Ishikawa (cell line): ENCODE measurements around the gene HDGFL2.
A peak's percentile ranks its signal among the peaks of the same experiment; 100 is the strongest.

ENCODE experiments used
- CEBPB ChIP-seq: IDR thresholded peaks from 2 replicates; pipeline ENCODE4 v1.6.1; 2012
- CREB1 ChIP-seq: IDR thresholded peaks from 2 replicates; pipeline ENCODE4 v1.6.1; 2012; ENCODE audit warnings: low read depth
- EGR1 ChIP-seq: IDR thresholded peaks from 2 replicates; pipeline ENCODE4 v1.6.1; 2012
- EP300 ChIP-seq: IDR thresholded peaks from 2 replicates; pipeline ENCODE4 v1.6.1; 2012; ENCODE audit warnings: borderline replicate concordance
- FOXM1 ChIP-seq: IDR thresholded peaks from 2 replicates; pipeline ENCODE4 v1.6.1; 2012; ENCODE audit warnings: low read depth, borderline replicate concordance
- MAX ChIP-seq: IDR thresholded peaks from 2 replicates; pipeline ENCODE4 v1.6.1; 2012
- NFIC ChIP-seq: IDR thresholded peaks from 2 replicates; pipeline ENCODE4 v1.6.1; 2012
- RAD21 ChIP-seq: IDR thresholded peaks from 2 replicates; pipeline ENCODE4 v1.6.1; 2012; ENCODE audit warnings: low read depth
- REST ChIP-seq: IDR thresholded peaks from 2 replicates; pipeline ENCODE4 v1.6.1; 2012; ENCODE audit warnings: low read depth, mild to moderate bottlenecking
- TAF1 ChIP-seq: IDR thresholded peaks from 2 replicates; pipeline ENCODE4 v1.6.1; 2012; ENCODE audit warnings: low read depth, mild to moderate bottlenecking
- TCF12 ChIP-seq: IDR thresholded peaks from 2 replicates; pipeline ENCODE4 v1.6.1; 2012; ENCODE audit warnings: low read depth
- TEAD4 ChIP-seq: IDR thresholded peaks from 2 replicates; pipeline ENCODE4 v1.6.1; 2012
- YY1 ChIP-seq: IDR thresholded peaks from 2 replicates; pipeline ENCODE4 v1.6.1; 2012; ENCODE audit warnings: low read depth
- ZBTB7A ChIP-seq: IDR thresholded peaks from 2 replicates; pipeline ENCODE4 v1.6.1; 2012; ENCODE audit warnings: low read depth
- TF ChIP-seq, protein P1 (sequence below): IDR thresholded peaks from 2 replicates; pipeline ENCODE4 v1.6.1; 2012

HDGFL2 gene

GRCh38 chr19:4524808-4525562 lies 52.9 kb downstream of the HDGFL2 start:
- TF ChIP-seq YY1 (no peak), RAD21 (peak; percentile 35), TEAD4 (no peak), MAX (no peak)
- TF ChIP-seq, protein P1, sequence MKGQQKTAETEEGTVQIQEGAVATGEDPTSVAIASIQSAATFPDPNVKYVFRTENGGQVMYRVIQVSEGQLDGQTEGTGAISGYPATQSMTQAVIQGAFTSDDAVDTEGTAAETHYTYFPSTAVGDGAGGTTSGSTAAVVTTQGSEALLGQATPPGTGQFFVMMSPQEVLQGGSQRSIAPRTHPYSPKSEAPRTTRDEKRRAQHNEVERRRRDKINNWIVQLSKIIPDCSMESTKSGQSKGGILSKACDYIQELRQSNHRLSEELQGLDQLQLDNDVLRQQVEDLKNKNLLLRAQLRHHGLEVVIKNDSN: no peak

DNA sequence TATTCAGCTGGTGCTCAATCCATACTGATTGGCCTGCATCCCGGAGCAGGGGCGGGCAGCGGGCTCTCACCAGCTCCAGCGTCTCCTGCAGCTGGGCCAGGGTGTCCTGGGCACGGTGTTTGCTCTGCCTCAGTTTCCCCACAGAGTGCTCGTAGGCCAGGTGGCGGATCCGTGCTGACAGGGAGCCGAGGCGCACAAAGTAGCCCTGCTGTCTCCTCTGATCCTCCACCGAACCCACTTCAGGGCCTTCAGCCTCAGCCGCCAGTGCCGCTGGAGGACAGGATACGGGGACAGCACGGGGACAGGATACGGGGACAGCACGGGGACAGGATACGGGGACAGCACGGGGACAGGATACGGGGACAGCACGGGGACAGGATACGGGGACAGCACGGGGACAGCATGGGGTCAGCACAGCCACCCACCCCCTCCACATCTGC lies 53.5 kb downstream of the HDGFL2 start:
- TF ChIP-seq TCF12 (no peak), CEBPB (no peak), TAF1 (no peak), EP300 (no peak), REST (no peak), ZBTB7A (no peak), TEAD4 (no peak), NFIC (no peak), RAD21 (no peak)
- TF ChIP-seq, protein P1: no peak

DNA sequence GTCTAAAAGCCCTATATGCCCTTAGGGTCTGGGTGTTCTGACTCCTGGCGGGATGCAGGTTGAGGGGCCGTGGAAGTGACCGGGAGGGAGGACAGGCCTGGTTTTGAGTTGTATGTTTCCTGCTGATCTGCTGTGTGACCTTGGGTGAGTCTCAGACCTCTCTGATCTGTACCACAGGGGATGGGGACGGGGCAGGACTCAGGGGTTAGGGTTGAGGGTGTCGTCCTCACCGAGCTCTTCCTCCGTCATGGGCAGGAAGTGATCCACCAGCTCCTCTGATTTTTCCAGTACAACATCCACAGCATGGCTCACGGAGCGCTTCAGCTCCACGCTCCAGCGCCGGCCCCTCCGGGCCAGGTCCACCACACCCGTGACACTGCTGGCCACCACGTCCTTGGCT lies 56.7 kb downstream of the HDGFL2 start:
- no peak for TF ChIP-seq RAD21
- TF ChIP-seq NFIC: no peak
- no peak for TF ChIP-seq FOXM1
- TF ChIP-seq ZBTB7A: no peak
- TF ChIP-seq, protein P1: no peak
- TF ChIP-seq YY1: no peak
- TF ChIP-seq EP300: no peak
- TF ChIP-seq REST: no peak
- no peak for TF ChIP-seq TCF12
- no peak for TF ChIP-seq MAX
- TF ChIP-seq TAF1: no peak
- no peak for TF ChIP-seq CEBPB
- no peak for TF ChIP-seq EGR1
- no peak for TF ChIP-seq TEAD4
- TF ChIP-seq CREB1: no peak

GRCh38 chr19:4529924-4530522 lies 57.9 kb downstream of the HDGFL2 start:
- TF ChIP-seq EP300: no peak
- TF ChIP-seq CEBPB: no peak
- no peak for TF ChIP-seq TEAD4
- TF ChIP-seq EGR1: no peak
- TF ChIP-seq, protein P1: no peak
- TF ChIP-seq FOXM1: no peak
- TF ChIP-seq TAF1: no peak
- no peak for TF ChIP-seq TCF12
- no peak for TF ChIP-seq CREB1
- no peak for TF ChIP-seq NFIC
- no peak for TF ChIP-seq YY1
- no peak for TF ChIP-seq RAD21
- no peak for TF ChIP-seq REST
